ENCODE data around the gene MAP3K12.
"Not testable (repeated sequence)": the region's sequence is repeated elsewhere in the genome, so short reads cannot be mapped to it uniquely, and the experiment has no call there.

The MAP3K12 gene

GRCh38 chr12:53453953-53454640 lies 45.2 kb downstream of the MAP3K12 start:
- Histone ChIP-seq H3K4me1 (ENCODE audit: control insufficient read depth, insufficient read depth, low read length) (peaks cover 9% of the 10 kb centered on the region), H3K27ac (ENCODE audit: insufficient read depth, low read depth, low read length, poor library complexity, severe bottlenecking) (no peak overlapping the region)
- WGBS, 2 experiments = 72 to 77% methylated on average over 5 to 6 of the region's 6 CpGs

GRCh38 chr12:53452159-53453077 lies 46.8 kb downstream of the MAP3K12 start:
- H3K36me3 ChIP-seq (ENCODE audit: control insufficient read depth, insufficient read depth, low read length) = peaks cover 33% of the 10 kb centered on the region
- peaks cover 9% of the 10 kb centered on the region for H3K4me1 ChIP-seq (ENCODE audit: control insufficient read depth, insufficient read depth, low read length)
- H3K27ac ChIP-seq (ENCODE audit: insufficient read depth, low read depth, low read length, poor library complexity, severe bottlenecking) = peak overlapping the region; percentile 99
- no peaks in the 10 kb centered on the region for H3K9me3 ChIP-seq (ENCODE audit: control insufficient read depth, low read length)
- H3K27me3 ChIP-seq (ENCODE audit: control insufficient read depth, insufficient read depth, low read length, poor library complexity, severe bottlenecking) = no peaks in the 10 kb centered on the region
- peak overlapping the region; percentile 77 for H3K4me3 ChIP-seq (ENCODE audit: insufficient read depth, low read depth, low read length)
- WGBS, 2 experiments = 1 to 2% methylated on average over 50 to 64 of the region's 82 CpGs

More at GRCh38 chr12:53453953-53454640, 45.2 kb downstream of the MAP3K12 start:
- peaks cover 46% of the 10 kb centered on the region for H3K36me3 ChIP-seq (ENCODE audit: control insufficient read depth, insufficient read depth, low read length)
- no peaks in the 10 kb centered on the region for H3K9me3 ChIP-seq (ENCODE audit: control insufficient read depth, low read length)
- H3K4me3 ChIP-seq (ENCODE audit: insufficient read depth, low read depth, low read length) = peak overlapping the region; percentile 77
- H3K27me3 ChIP-seq (ENCODE audit: control insufficient read depth, insufficient read depth, low read length, poor library complexity, severe bottlenecking) = no peaks in the 10 kb centered on the region

- Histone ChIP-seq H3K27ac (ENCODE audit: insufficient read depth, low read depth, low read length, poor library complexity, severe bottlenecking) (peak within 1 kb of the TSS; percentile 99), H3K4me3 (ENCODE audit: insufficient read depth, low read depth, low read length) (peak within 1 kb of the TSS; percentile 77), H3K36me3 (ENCODE audit: control insufficient read depth, insufficient read depth, low read length) (peaks cover 26% of the 10 kb centered on the region), H3K9me3 (ENCODE audit: control insufficient read depth, low read length) (no peaks in the 10 kb centered on the region), H3K27me3 (ENCODE audit: control insufficient read depth, insufficient read depth, low read length, poor library complexity, severe bottlenecking) (no peaks in the 10 kb centered on the region), H3K4me1 (ENCODE audit: control insufficient read depth, insufficient read depth, low read length) (peaks cover 9% of the 10 kb centered on the region)
- 0% methylated on average over 27 of the region's 32 CpGs for WGBS, 2 experiments
Observed at GRCh38 chr12:53451661-53452158, 47.5 kb downstream of the MAP3K12 start, which contains the start of gene PCBP2. PCBP2 (plus strand) TSS chr12:53452102; CDS start chr12:53454801, 2,699 bp downstream.

GRCh38 chr12:53450936-53451335 lies 48.3 kb downstream of the MAP3K12 start:
- Histone ChIP-seq H3K36me3 (ENCODE audit: control insufficient read depth, insufficient read depth, low read length) (peaks cover 19% of the 10 kb centered on the region), H3K4me3 (ENCODE audit: insufficient read depth, low read depth, low read length) (no peak overlapping the region), H3K4me1 (ENCODE audit: control insufficient read depth, insufficient read depth, low read length) (peaks cover 9% of the 10 kb centered on the region), H3K9me3 (ENCODE audit: control insufficient read depth, low read length) (no peaks in the 10 kb centered on the region), H3K27ac (ENCODE audit: insufficient read depth, low read depth, low read length, poor library complexity, severe bottlenecking) (no peak overlapping the region), H3K27me3 (ENCODE audit: control insufficient read depth, insufficient read depth, low read length, poor library complexity, severe bottlenecking) (no peaks in the 10 kb centered on the region)
- WGBS, 2 experiments = 91 to 96% methylated on average over 6 of the region's 7 CpGs

GRCh38 chr12:53444593-53445325 lies 54.5 kb downstream of the MAP3K12 start:
- H3K27me3 ChIP-seq (ENCODE audit: control insufficient read depth, insufficient read depth, low read length, poor library complexity, severe bottlenecking); H3K4me3 ChIP-seq (ENCODE audit: insufficient read depth, low read depth, low read length); H3K36me3 ChIP-seq (ENCODE audit: control insufficient read depth, insufficient read depth, low read length); H3K9me3 ChIP-seq (ENCODE audit: control insufficient read depth, low read length); H3K4me1 ChIP-seq (ENCODE audit: control insufficient read depth, insufficient read depth, low read length); H3K27ac ChIP-seq (ENCODE audit: insufficient read depth, low read depth, low read length, poor library complexity, severe bottlenecking): not testable (repeated sequence)
- 91 to 96% methylated on average over 11 of the region's 11 CpGs for WGBS, 2 experiments

GRCh38 chr12:53443955-53444354 lies 55.3 kb downstream of the MAP3K12 start:
- Histone ChIP-seq H3K36me3 (ENCODE audit: control insufficient read depth, insufficient read depth, low read length) (peaks cover 8% of the 10 kb centered on the region), H3K27me3 (ENCODE audit: control insufficient read depth, insufficient read depth, low read length, poor library complexity, severe bottlenecking) (no peaks in the 10 kb centered on the region), H3K27ac (ENCODE audit: insufficient read depth, low read depth, low read length, poor library complexity, severe bottlenecking) (no peak overlapping the region), H3K4me1 (ENCODE audit: control insufficient read depth, insufficient read depth, low read length) (peaks cover 3% of the 10 kb centered on the region), H3K9me3 (ENCODE audit: control insufficient read depth, low read length) (no peaks in the 10 kb centered on the region), H3K4me3 (ENCODE audit: insufficient read depth, low read depth, low read length) (no peak overlapping the region)
- WGBS, 2 experiments = 88 to 93% methylated on average over 3 of the region's 4 CpGs

GRCh38 chr12:53441040-53441833 lies 58.0 kb downstream of the MAP3K12 start, which contains the start of gene PRR13:
PRR13 (plus strand) TSS chr12:53441734; CDS start chr12:53442715, 981 bp downstream.
- Histone ChIP-seq H3K4me1 (ENCODE audit: control insufficient read depth, insufficient read depth, low read length) (peaks cover 3% of the 10 kb centered on the region), H3K27ac (ENCODE audit: insufficient read depth, low read depth, low read length, poor library complexity, severe bottlenecking) (peak within 1 kb of the TSS; percentile 78), H3K4me3 (ENCODE audit: insufficient read depth, low read depth, low read length) (peak within 1 kb of the TSS; percentile 57), H3K36me3 (ENCODE audit: control insufficient read depth, insufficient read depth, low read length) (peaks cover 8% of the 10 kb centered on the region), H3K9me3 (ENCODE audit: control insufficient read depth, low read length) (no peaks in the 10 kb centered on the region), H3K27me3 (ENCODE audit: control insufficient read depth, insufficient read depth, low read length, poor library complexity, severe bottlenecking) (no peaks in the 10 kb centered on the region)
- 10 to 12% methylated on average over 31 of the region's 31 CpGs for WGBS, 2 experiments

- H3K36me3 ChIP-seq (ENCODE audit: control insufficient read depth, insufficient read depth, low read length); H3K4me3 ChIP-seq (ENCODE audit: insufficient read depth, low read depth, low read length); H3K27ac ChIP-seq (ENCODE audit: insufficient read depth, low read depth, low read length, poor library complexity, severe bottlenecking); H3K9me3 ChIP-seq (ENCODE audit: control insufficient read depth, low read length); H3K4me1 ChIP-seq (ENCODE audit: control insufficient read depth, insufficient read depth, low read length); H3K27me3 ChIP-seq (ENCODE audit: control insufficient read depth, insufficient read depth, low read length, poor library complexity, severe bottlenecking): not testable (repeated sequence)
Observed at GRCh38 chr12:53439582-53439981, 59.7 kb downstream of the MAP3K12 start.

- WGBS, 2 experiments = 92 to 93% methylated on average over 9 of the region's 9 CpGs
- H3K4me1 ChIP-seq (ENCODE audit: control insufficient read depth, insufficient read depth, low read length); H3K27me3 ChIP-seq (ENCODE audit: control insufficient read depth, insufficient read depth, low read length, poor library complexity, severe bottlenecking); H3K4me3 ChIP-seq (ENCODE audit: insufficient read depth, low read depth, low read length); H3K36me3 ChIP-seq (ENCODE audit: control insufficient read depth, insufficient read depth, low read length); H3K27ac ChIP-seq (ENCODE audit: insufficient read depth, low read depth, low read length, poor library complexity, severe bottlenecking); H3K9me3 ChIP-seq (ENCODE audit: control insufficient read depth, low read length): not testable (repeated sequence)
Observed at GRCh38 chr12:53435326-53435725, 63.9 kb downstream of the MAP3K12 start.
